Activated T-helper 17 cell treated with anti-CD3 and anti-CD28 coated beads, Interleukin-2, amount 50 U/mL, for 72 hours (primary cell): ENCODE measurements around the gene HSPA1L. TPM values are rescaled to one million over a fixed set of nuclear protein-coding genes. Genes with fewer than 3 reads are reported as not detected.
"Not testable (repeated sequence)": the region's sequence is repeated elsewhere in the genome, so short reads cannot be mapped to it uniquely, and the experiment has no call there.

ENCODE experiments used
- ATAC-seq: fragments of 150-1000 bp; cut with Tn5 transposase; replicated peaks from 2 replicates; pipeline ENCODE4 v1.10.0; 2021; ENCODE audit warnings: mild to moderate bottlenecking, moderate library complexity
- H3K27ac Mint-ChIP-seq: one replicate; pipeline ENCODE4 v1.8.0; 2022; ENCODE audit warnings: mixed read lengths
- H3K27me3 Mint-ChIP-seq: one replicate; pipeline ENCODE4 v1.8.0; 2022; ENCODE audit warnings: mixed read lengths
- H3K36me3 Mint-ChIP-seq: one replicate; pipeline ENCODE4 v1.8.0; 2022; ENCODE audit warnings: low read depth, mild to moderate bottlenecking, mixed read lengths
- H3K4me1 Mint-ChIP-seq: one replicate; pipeline ENCODE4 v1.8.0; 2022; ENCODE audit warnings: mixed read lengths
- H3K4me3 Mint-ChIP-seq: one replicate; pipeline ENCODE4 v1.8.0; 2022; ENCODE audit warnings: mild to moderate bottlenecking, mixed read lengths
- H3K9me3 Mint-ChIP-seq: one replicate; pipeline ENCODE4 v1.8.0; 2022; ENCODE audit warnings: mixed read lengths
- total RNA-seq, 2 donors: library from RNA; stranded (reverse); gene quantifications; one replicate each; pipeline ENCODE4 v1.2.3, GENCODE V29; 2022

The HSPA1L gene
- total RNA-seq, 2 donors from 2014 or later: 2.7 to 2.9 TPM

DNA sequence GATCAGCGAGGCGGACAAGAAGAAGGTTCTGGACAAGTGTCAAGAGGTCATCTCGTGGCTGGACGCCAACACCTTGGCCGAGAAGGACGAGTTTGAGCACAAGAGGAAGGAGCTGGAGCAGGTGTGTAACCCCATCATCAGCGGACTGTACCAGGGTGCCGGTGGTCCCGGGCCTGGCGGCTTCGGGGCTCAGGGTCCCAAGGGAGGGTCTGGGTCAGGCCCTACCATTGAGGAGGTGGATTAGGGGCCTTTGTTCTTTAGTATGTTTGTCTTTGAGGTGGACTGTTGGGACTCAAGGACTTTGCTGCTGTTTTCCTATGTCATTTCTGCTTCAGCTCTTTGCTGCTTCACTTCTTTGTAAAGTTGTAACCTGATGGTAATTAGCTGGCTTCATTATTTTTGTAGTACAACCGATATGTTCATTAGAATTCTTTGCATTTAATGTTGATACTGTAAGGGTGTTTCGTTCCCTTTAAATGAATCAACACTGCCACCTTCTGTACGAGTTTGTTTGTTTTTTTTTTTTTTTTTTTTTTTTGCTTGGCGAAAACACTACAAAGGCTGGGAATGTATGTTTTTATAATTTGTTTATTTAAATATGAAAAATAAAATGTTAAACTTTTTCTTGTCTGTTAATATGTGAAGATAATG, 14.7 kb upstream of the HSPA1L start:
- Mint-ChIP-seq H3K27ac (peak overlapping the region; percentile 95), H3K4me1 (no peaks in the 10 kb centered on the region), H3K4me3 (peak overlapping the region; percentile 96), H3K27me3 (no peaks in the 10 kb centered on the region), H3K9me3 (no peaks in the 10 kb centered on the region), H3K36me3 (peaks cover 42% of the 10 kb centered on the region)
- ATAC-seq: no peak

DNA sequence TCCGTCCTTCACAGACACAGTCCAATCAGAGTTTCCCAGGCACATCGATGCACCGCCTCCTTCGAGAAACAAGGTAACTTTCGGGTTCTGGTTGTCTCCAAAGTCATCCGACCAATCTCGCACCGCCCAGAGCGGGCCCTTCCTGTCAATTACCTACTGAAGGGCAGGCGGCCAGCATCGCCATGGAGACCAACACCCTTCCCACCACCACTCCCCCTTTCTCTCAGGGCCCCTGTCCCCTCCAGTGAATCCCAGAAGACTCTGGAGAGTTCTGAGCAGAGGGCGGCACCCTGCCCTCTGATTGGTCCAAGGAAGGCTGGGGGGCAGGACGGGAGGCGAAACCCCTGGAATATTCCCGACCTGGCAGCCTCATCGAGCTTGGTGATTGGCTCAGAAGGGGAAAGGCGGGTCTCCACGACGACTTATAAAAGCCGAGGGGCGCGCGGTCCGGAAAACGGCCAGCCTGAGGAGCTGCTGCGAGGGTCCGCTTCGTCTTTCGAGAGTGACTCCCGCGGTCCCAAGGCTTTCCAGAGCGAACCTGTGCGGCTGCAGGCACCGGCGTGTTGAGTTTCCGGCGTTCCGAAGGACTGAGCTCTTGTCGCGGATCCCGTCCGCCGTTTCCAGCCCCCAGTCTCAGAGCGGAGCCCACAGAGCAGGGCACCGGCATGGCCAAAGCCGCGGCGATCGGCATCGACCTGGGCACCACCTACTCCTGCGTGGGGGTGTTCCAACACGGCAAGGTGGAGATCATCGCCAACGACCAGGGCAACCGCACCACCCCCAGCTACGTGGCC, 12.4 kb upstream of the HSPA1L start, which contains the start of gene HSPA1B:
Gene HSPA1B, plus strand, starts transcription at position 453 of the 794 bp plus-strand sequence. Its CDS starts 213 bp downstream, at position 666.
- H3K27ac Mint-ChIP-seq: peak within 1 kb of the TSS; percentile 93
- peak; percentile 80 for ATAC-seq
- H3K4me1 Mint-ChIP-seq: peaks cover 12% of the 10 kb centered on the region
- H3K9me3 Mint-ChIP-seq: no peaks in the 10 kb centered on the region
- H3K4me3 Mint-ChIP-seq: peak within 1 kb of the TSS; percentile 84
- H3K27me3 Mint-ChIP-seq: no peaks in the 10 kb centered on the region
- H3K36me3 Mint-ChIP-seq: peaks cover 34% of the 10 kb centered on the region

DNA sequence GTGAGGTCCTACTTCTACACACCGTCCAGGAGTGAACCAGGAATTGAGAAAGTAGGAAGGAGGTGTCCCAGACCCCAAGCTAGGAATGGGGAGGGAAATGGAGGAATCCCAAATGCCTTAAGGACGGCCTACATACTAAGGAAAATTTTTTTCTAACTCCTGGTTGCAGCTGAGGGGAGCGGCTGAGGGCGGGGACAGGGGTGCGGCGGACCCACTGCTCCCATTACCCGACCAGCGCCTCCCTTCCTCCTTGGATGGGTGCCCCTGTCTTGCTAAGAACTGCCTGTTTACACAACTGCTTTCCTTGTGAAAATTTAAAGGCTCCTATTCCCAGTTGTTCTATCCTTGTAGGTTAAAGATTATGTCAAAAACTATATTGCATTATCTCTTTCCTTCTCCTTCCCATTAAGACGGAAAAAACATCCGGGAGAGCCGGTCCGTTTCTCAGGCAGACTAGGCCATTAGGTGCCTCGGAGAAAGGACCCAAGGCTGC, 11.8 kb upstream of the HSPA1L start:
- Mint-ChIP-seq H3K9me3 (no peaks in the 10 kb centered on the region), H3K4me1 (peaks cover 17% of the 10 kb centered on the region), H3K27ac (peak overlapping the region; percentile 93), H3K36me3 (peaks cover 38% of the 10 kb centered on the region), H3K27me3 (no peaks in the 10 kb centered on the region), H3K4me3 (peak overlapping the region; percentile 84)
- no peak for ATAC-seq

DNA sequence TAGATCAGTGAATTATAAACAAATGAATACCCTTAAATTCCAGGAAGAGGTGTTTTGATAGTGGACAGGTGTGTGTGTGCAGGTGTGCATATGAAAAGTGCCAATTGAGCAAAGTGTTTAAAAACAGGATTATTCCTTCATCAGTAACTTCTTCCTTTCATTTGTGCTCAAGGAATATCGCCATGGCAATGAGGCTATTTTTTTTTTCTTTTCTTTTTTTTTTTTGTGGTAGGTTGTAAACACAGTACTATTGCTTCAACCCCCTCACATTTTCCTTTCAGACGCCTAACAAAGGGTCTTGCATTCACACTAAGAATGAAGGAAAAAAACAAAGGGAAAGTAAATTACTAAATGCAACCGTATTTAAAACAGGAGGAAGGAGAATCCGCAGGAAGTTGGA, 10.5 kb upstream of the HSPA1L start:
- peak overlapping the region; percentile 84 for H3K4me3 Mint-ChIP-seq
- H3K27ac Mint-ChIP-seq: peak overlapping the region; percentile 93
- H3K4me1 Mint-ChIP-seq: peaks cover 17% of the 10 kb centered on the region
- H3K36me3 Mint-ChIP-seq: peaks cover 26% of the 10 kb centered on the region
- ATAC-seq: no peak
- no peaks in the 10 kb centered on the region for H3K27me3 Mint-ChIP-seq
- H3K9me3 Mint-ChIP-seq: no peaks in the 10 kb centered on the region

DNA sequence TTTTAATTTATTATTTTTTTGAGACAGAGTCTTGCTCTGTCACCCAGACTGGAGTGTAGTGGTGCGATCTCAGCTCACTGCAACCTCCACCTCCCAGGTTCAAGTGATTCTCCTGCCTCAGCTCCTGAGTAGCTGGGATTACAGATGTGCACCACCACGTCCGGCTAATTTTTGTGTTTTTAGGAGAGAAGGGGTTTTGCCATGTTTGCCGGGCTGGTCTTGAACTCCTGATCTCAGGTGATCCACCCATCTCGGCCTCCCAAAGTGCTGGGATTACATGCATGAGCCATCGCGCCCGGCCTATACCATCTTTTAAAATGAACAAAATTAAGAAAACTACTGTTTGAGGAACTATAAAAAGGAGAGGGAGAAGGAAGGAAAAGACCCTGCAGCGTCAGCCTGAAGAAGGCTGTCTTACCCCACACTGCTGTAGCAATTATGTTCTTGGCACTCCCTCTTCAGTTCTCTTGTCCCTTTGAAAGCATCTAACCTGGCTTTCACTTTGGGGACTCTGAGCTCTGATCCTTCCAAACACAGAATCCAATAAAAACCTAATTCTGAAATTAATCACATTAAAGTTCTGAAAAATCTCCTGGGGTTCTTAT, 8.6 kb upstream of the HSPA1L start:
- H3K27me3 Mint-ChIP-seq, ATAC-seq, H3K9me3 Mint-ChIP-seq: not testable (repeated sequence)
- H3K36me3 Mint-ChIP-seq: peaks cover 18% of the 10 kb centered on the region
- peaks cover 22% of the 10 kb centered on the region for H3K4me1 Mint-ChIP-seq
- H3K4me3 Mint-ChIP-seq: peak overlapping the region; percentile 100
- peak overlapping the region; percentile 95 for H3K27ac Mint-ChIP-seq

DNA sequence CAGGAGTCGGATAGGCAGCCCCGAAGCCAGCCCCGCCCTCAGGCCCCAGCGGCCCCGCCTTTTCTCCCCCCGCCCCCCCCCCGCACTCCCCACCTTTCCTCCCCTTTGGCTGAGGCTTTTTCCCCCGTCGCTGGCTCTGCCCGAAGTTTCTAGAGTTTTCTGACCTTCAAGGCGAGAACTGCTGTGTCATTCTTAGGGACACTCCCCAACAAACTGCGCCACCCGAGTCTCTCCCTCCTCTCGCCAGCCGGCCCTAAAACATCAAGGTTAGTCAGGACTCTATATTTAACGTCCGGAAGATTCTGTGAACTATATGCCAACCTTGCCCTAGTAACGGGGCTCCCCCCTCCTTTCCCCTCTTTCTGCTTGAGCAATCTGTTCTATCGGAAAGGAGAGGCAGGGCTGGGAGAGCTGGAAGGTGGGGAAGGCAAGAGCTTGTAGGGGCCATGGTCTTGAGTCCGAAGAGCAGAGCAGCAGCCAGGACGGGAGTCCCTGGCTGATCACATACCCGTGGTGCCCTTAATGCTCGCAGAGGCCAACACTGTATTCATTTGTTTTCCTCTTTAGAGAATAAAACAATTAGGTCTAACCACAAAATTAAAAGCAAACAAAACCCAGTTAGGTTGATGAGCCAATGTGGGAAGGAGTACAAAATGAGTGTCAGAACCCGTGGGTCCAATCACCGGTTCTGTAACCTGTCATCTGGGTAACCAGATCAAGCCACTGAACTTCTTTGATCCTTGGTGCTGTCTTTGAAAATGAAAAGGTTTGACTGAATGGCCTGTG, 7.1 kb upstream of the HSPA1L start:
- peak overlapping the region; percentile 95 for H3K27ac Mint-ChIP-seq
- no peaks in the 10 kb centered on the region for H3K9me3 Mint-ChIP-seq
- peak; percentile 73 for ATAC-seq
- peaks cover 26% of the 10 kb centered on the region for H3K36me3 Mint-ChIP-seq
- H3K27me3 Mint-ChIP-seq: no peaks in the 10 kb centered on the region
- H3K4me3 Mint-ChIP-seq: peak overlapping the region; percentile 100
- H3K4me1 Mint-ChIP-seq: peaks cover 22% of the 10 kb centered on the region

DNA sequence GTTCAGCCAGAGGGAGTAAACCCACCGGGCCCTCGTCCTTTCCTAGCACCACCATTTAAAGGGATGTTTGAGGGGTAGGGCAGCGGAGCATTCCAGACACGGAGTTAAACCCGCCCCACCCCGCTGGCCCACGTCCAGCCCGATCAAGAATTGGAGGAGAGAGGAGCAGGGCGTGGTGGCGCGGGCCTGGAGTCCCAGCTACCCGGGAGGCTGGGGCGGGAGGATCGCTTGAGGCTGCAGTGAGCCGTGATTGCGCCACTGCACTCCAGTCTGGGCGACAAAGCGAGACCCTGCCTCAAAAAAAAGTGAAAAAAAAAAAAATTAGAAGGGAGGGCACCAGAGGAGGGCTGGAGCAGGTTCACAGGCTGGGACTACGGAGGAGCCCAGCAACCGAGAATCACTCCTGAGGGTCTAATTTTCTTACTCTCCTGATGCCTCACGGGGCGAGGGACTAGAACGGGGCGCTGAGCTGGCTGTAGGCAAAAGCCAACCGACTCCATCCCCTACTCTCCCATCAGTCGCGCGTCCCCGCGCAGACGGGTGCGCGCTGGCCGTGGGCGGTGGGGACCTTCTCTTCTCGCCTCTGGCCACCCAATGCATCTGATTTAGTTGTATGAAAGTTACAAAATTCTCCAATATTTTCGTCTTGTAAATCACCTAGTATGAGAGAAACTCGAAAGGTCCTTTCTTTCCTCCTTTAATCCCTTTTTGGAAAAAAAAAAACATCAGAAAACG, 6.4 kb upstream of the HSPA1L start:
- H3K27ac Mint-ChIP-seq: peak overlapping the region; percentile 95
- H3K4me3 Mint-ChIP-seq: peak overlapping the region; percentile 100
- no peaks in the 10 kb centered on the region for H3K9me3 Mint-ChIP-seq
- H3K36me3 Mint-ChIP-seq: peaks cover 23% of the 10 kb centered on the region
- ATAC-seq: peak; percentile 38
- H3K27me3 Mint-ChIP-seq: no peaks in the 10 kb centered on the region
- H3K4me1 Mint-ChIP-seq: peaks cover 22% of the 10 kb centered on the region

DNA sequence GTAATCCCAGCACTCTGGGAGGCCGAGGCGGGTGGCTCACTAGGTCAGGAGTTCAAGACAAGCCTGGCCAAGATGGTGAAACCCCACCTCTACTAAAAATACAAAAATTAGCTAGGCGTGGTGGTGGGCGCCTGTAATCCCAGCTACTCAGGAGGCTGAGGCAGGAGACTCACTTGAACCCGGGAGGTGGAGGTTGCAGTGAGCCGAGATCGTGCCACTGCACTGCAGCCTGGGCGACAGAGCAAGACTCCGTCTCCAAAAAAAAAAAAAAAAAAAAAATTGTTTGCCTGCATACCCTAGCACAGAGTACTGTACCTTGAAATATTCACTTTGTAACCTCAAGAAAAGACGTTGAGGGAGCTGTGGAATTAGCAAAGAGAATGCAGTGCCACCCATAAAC, 5.3 kb upstream of the HSPA1L start:
- Mint-ChIP-seq H3K4me3 (peak overlapping the region; percentile 100), H3K36me3 (peaks cover 27% of the 10 kb centered on the region), H3K27ac (peak overlapping the region; percentile 95), H3K4me1 (peaks cover 22% of the 10 kb centered on the region)
- not testable (repeated sequence) for ATAC-seq, H3K27me3 Mint-ChIP-seq, H3K9me3 Mint-ChIP-seq

DNA sequence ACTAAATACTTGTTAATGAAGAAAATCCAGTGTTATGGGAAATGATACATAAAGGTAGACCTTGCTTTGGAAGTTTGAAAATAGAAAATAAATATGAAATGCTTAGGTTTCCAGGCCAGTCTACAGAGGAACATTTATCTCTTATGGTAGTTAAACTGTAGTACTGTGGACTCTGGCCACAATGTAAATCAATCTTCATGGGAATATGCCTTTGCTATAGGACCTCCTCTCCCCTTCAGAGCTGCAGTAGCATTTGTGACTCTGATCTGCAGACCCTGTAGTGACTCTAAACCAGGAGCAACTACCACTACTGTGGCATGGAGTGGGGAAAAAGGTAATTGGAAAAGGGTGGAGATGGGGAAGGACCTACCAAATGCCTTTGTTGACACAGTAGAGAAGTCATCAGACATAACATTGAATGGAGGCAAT, 4.8 kb upstream of the HSPA1L start:
- no peak overlapping the region for H3K27ac Mint-ChIP-seq
- H3K9me3 Mint-ChIP-seq: no peaks in the 10 kb centered on the region
- peaks cover 22% of the 10 kb centered on the region for H3K4me1 Mint-ChIP-seq
- H3K27me3 Mint-ChIP-seq: no peaks in the 10 kb centered on the region
- ATAC-seq: no peak
- peak overlapping the region; percentile 100 for H3K4me3 Mint-ChIP-seq
- H3K36me3 Mint-ChIP-seq: peaks cover 29% of the 10 kb centered on the region

DNA sequence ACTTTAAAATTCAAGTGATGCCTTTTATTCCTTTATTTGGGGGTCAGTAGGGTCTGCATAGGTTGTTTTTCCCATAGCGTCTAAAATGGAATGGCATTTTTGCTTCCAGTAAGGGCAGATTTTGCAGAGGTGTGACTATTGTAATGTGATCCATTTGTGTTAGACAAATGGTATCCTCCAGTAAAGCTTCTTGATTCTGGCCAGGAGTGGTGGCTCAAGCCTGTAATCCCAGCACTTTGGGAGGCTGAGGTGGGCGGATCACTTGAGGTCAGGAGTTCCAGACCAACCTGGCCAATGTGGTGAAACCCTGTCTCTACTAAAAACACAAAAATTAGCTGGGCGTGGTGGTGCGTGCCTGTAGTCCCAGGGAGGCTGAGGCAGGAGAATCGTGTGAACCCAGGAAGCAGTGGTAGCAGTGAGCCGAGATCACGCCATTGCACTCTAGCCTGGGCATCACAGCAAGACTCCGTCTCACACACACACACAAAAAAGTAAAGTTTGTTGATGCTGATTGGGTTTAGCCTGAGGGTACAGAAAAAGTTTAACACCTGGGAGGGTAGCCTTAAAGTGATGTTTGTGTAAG, 2.9 kb upstream of the HSPA1L start:
- H3K4me1 Mint-ChIP-seq: peaks cover 16% of the 10 kb centered on the region

DNA sequence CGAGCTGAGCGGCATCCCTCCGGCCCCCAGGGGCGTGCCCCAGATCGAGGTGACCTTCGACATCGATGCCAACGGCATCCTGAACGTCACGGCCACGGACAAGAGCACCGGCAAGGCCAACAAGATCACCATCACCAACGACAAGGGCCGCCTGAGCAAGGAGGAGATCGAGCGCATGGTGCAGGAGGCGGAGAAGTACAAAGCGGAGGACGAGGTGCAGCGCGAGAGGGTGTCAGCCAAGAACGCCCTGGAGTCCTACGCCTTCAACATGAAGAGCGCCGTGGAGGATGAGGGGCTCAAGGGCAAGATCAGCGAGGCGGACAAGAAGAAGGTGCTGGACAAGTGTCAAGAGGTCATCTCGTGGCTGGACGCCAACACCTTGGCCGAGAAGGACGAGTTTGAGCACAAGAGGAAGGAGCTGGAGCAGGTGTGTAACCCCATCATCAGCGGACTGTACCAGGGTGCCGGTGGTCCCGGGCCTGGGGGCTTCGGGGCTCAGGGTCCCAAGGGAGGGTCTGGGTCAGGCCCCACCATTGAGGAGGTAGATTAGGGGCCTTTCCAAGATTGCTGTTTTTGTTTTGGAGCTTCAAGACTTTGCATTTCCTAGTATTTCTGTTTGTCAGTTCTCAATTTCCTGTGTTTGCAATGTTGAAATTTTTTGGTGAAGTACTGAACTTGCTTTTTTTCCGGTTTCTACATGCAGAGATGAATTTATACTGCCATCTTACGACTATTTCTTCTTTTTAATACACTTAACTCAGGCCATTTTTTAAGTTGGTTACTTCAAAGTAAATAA, 2.2 kb upstream of the HSPA1L start:
- peak overlapping the region; percentile 97 for H3K27ac Mint-ChIP-seq
- not testable (repeated sequence) for H3K27me3 Mint-ChIP-seq, ATAC-seq, H3K9me3 Mint-ChIP-seq
- peaks cover 17% of the 10 kb centered on the region for H3K4me1 Mint-ChIP-seq
- peak overlapping the region; percentile 100 for H3K4me3 Mint-ChIP-seq
- peaks cover 39% of the 10 kb centered on the region for H3K36me3 Mint-ChIP-seq

More for the DNA sequence above, 2.9 kb upstream of the HSPA1L start:
- H3K4me3 Mint-ChIP-seq: peak overlapping the region; percentile 100
- ATAC-seq, H3K9me3 Mint-ChIP-seq, H3K27me3 Mint-ChIP-seq: not testable (repeated sequence)
- peak overlapping the region; percentile 97 for H3K27ac Mint-ChIP-seq
- peaks cover 33% of the 10 kb centered on the region for H3K36me3 Mint-ChIP-seq

DNA sequence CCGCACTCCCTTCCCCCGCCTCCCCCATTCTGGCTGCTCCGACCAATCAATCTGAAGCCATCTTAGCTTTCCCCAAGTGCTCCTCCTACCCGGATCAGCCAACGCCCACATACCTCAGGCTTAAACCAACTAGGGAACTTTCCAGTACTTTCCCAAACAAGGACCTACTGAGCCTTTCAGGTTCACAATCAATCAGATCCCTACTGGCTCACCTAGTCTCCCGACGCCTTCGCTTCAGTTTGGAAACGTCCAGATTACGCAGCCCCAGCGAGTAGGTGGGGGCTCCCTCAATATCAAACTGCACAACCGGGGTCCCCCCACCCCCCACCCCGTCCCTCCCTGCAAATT, 432 bp downstream of the HSPA1L start:
- no peaks in the 10 kb centered on the region for H3K27me3 Mint-ChIP-seq
- peak overlapping the region; percentile 99 for H3K27ac Mint-ChIP-seq
- H3K36me3 Mint-ChIP-seq: peaks cover 45% of the 10 kb centered on the region
- H3K4me3 Mint-ChIP-seq: peak overlapping the region; percentile 92
- H3K9me3 Mint-ChIP-seq: no peaks in the 10 kb centered on the region
- ATAC-seq: peak; percentile 34
- peaks cover 10% of the 10 kb centered on the region for H3K4me1 Mint-ChIP-seq

DNA sequence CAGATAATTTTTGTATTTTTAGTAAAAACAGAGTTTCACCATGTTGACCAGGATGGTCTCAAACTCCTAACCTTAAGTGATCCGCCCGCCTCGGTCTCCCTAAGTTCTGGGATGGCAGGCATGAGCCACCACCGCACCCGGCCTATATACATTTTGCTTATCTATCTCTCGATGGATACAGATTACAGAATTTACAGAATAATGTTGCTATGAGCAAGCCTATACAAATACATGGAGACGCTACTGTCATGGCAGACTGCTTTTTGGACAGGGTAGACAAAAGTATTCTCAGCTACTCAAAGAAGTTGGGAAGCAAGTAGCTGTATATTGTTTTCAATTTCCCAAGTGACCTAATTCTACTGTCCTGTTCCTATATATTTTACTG, 1.6 kb downstream of the HSPA1L start:
- peaks cover 10% of the 10 kb centered on the region for H3K4me1 Mint-ChIP-seq
- no peaks in the 10 kb centered on the region for H3K27me3 Mint-ChIP-seq
- H3K4me3 Mint-ChIP-seq: peak overlapping the region; percentile 92
- peak overlapping the region; percentile 99 for H3K27ac Mint-ChIP-seq
- peaks cover 41% of the 10 kb centered on the region for H3K36me3 Mint-ChIP-seq
- no peak for ATAC-seq
- H3K9me3 Mint-ChIP-seq: no peaks in the 10 kb centered on the region
